ENCODE data around the gene C9. TPM values are rescaled to one million over a fixed set of nuclear protein-coding genes. Genes with fewer than 3 reads are reported as not detected.

Gene C9
- total and polyA plus RNA-seq, 3 donors from 2014 or later: 0.16 to 0.95 (median 0.74) TPM

DNA sequence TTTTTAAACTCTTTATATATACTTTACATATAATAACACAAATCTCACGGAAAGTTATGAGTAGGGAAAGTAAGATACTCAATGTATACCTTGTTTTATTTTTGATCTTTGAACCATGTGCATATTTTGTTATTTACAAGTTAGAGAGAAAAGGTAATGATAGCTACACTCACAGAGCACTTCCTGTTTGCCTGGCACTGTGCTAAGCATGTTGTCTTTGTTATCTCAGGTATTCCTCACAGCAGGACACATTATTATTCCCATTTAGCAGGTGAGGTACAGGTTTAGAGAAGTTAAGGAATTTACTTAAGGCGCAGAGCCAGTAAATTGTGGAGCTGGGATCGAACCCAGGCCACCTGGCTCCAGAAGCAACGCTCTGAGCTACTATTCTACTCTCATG is 3.0 kb downstream of the C9 start:
- 88 to 93% methylated on average over 4 of the region's 4 CpGs for WGBS, 2 donors
- no peak for DNase-seq
- no peaks in the 10 kb centered on the region for H3K9me3 ChIP-seq
- H3K4me1 ChIP-seq: no peaks in the 10 kb centered on the region
- H3K27ac ChIP-seq: no peak overlapping the region
- no peaks in the 10 kb centered on the region for H3K27me3 ChIP-seq
- no peak overlapping the region for H3K4me3 ChIP-seq
- no peak for TF ChIP-seq POLR2A (IDR thresholded peaks at IDR 0.05)
- TF ChIP-seq, protein P1, sequence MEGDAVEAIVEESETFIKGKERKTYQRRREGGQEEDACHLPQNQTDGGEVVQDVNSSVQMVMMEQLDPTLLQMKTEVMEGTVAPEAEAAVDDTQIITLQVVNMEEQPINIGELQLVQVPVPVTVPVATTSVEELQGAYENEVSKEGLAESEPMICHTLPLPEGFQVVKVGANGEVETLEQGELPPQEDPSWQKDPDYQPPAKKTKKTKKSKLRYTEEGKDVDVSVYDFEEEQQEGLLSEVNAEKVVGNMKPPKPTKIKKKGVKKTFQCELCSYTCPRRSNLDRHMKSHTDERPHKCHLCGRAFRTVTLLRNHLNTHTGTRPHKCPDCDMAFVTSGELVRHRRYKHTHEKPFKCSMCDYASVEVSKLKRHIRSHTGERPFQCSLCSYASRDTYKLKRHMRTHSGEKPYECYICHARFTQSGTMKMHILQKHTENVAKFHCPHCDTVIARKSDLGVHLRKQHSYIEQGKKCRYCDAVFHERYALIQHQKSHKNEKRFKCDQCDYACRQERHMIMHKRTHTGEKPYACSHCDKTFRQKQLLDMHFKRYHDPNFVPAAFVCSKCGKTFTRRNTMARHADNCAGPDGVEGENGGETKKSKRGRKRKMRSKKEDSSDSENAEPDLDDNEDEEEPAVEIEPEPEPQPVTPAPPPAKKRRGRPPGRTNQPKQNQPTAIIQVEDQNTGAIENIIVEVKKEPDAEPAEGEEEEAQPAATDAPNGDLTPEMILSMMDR (IDR thresholded peaks at IDR 0.05): no peak
- H3K36me3 ChIP-seq (ENCODE audit: low read depth, missing control alignments): no peaks in the 10 kb centered on the region
- intact Hi-C loops (cut with DNase I; ENCODE audit: low total_unique reads): no loop called here

DNA sequence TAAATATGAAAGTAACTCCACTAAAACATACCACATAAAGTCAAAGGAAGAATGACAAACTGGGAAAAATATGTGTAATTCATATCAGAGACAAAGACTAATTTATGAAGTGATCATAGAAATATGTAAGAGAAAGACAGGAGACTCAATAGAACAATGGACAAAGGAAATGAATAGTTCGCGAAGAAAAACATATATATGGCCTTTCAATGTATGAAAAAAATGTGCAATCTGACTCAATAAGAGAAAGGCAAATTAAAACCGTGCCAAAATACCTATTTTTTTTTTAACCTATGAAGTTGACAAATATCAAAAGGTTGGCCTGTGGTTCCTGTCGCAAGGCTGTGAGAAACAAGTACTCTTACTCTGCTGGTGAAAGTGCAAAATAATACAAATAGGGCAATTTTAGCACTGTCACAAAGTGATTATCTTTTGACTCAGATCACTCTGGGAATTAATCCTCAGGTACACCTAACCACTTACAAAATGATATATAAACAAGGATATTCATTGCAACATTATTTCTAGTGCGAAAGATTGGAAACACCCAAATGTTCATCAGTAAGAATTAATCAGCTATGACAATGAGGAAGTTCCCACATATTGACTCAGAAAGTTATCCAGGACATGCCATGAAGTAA is 3.7 kb downstream of the C9 start:
- Histone ChIP-seq H3K4me3 (no peak overlapping the region), H3K9me3 (no peaks in the 10 kb centered on the region), H3K27ac (no peak overlapping the region), H3K4me1 (no peaks in the 10 kb centered on the region), H3K27me3 (no peaks in the 10 kb centered on the region), H3K36me3 (ENCODE audit: low read depth, missing control alignments) (no peaks in the 10 kb centered on the region)
- 87 to 89% methylated on average over 5 of the region's 5 CpGs for WGBS, 2 donors
- TF ChIP-seq, protein P1 (IDR thresholded peaks at IDR 0.05): no peak
- TF ChIP-seq POLR2A (IDR thresholded peaks at IDR 0.05): no peak
- intact Hi-C loops (cut with DNase I; ENCODE audit: low total_unique reads): no loop called here
- no peak for DNase-seq

DNA sequence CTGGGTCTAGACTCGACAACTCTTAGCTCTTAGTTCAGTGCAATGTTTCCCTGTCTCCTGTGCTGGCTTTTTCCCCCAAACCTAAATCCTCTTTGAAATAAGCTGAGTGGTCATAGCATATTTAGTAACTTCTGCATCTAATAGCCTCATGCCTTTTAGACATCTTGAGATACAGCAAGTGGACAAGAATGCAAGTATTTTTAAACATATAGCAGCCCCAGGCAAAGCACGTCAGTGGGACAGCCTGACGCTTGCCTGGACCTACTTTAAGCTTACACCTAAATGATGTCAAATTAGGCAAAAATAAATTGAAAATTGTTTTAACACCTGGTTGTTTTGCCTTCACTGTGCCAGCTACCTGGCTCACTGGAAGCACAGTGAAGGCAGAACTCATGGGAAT is 8.0 kb downstream of the C9 start:
- TF ChIP-seq, protein P1 (IDR thresholded peaks at IDR 0.05): no peak
- TF ChIP-seq POLR2A (IDR thresholded peaks at IDR 0.05): no peak
- no peaks in the 10 kb centered on the region for H3K4me1 ChIP-seq
- no peak for DNase-seq
- 93 to 99% methylated on average over 3 of the region's 3 CpGs for WGBS, 2 donors
- H3K4me3 ChIP-seq: no peak overlapping the region
- intact Hi-C loops (cut with DNase I; ENCODE audit: low total_unique reads): no loop called here
- H3K27me3 ChIP-seq: no peaks in the 10 kb centered on the region
- no peaks in the 10 kb centered on the region for H3K9me3 ChIP-seq
- no peak overlapping the region for H3K27ac ChIP-seq
- no peaks in the 10 kb centered on the region for H3K36me3 ChIP-seq (ENCODE audit: low read depth, missing control alignments)

DNA sequence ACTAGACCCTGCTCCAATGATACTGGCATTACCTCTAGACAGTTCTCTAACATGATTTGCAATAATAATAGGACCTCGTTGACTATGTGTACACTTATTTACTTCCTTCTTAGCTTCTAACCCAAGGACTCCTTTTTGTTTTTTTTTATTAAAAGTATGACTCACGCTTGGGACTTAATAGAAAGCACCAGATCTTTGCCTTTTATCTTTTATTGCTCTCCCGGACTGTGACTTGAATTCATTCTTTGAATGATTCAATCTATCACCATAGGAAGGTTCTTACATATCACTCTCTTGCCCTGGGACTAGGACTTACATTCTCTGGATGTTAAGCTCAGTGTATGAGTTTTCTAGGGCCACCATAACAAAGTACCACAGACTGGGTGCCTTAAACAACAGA is 9.0 kb downstream of the C9 start:
- no peak for TF ChIP-seq POLR2A (IDR thresholded peaks at IDR 0.05)
- TF ChIP-seq, protein P1 (IDR thresholded peaks at IDR 0.05): no peak
- 54 to 83% methylated on average over 3 of the region's 3 CpGs for WGBS, 2 donors

More for the DNA sequence above, 9.0 kb downstream of the C9 start:
- no peaks in the 10 kb centered on the region for H3K4me1 ChIP-seq
- H3K27me3 ChIP-seq: no peaks in the 10 kb centered on the region
- H3K9me3 ChIP-seq: no peaks in the 10 kb centered on the region
- no peak overlapping the region for H3K27ac ChIP-seq
- H3K4me3 ChIP-seq: no peak overlapping the region
- DNase-seq: no peak
- H3K36me3 ChIP-seq (ENCODE audit: low read depth, missing control alignments): no peaks in the 10 kb centered on the region
- intact Hi-C loops (cut with DNase I; ENCODE audit: low total_unique reads): no loop called here

All from testis (tissue), 3 donors.